Skeletal muscle cell (primary cell): ENCODE data around the gene ADCY2.
"Not testable (repeated sequence)": the region's sequence is repeated elsewhere in the genome, so short reads cannot be mapped to it uniquely, and the experiment has no call there.

Experiments used
- DNase-seq: peaks from one replicate; pipeline ENCODE4 v3.0.0-alpha.2; 2010; ENCODE audit warnings: low read depth
- H3K4me3 ChIP-seq: 2 replicates; pipeline ENCODE4 v1.5.1; 2011; ENCODE audit warnings: low read depth, mild to moderate bottlenecking, control low read depth, low read length, moderate library complexity

Gene ADCY2

DNA sequence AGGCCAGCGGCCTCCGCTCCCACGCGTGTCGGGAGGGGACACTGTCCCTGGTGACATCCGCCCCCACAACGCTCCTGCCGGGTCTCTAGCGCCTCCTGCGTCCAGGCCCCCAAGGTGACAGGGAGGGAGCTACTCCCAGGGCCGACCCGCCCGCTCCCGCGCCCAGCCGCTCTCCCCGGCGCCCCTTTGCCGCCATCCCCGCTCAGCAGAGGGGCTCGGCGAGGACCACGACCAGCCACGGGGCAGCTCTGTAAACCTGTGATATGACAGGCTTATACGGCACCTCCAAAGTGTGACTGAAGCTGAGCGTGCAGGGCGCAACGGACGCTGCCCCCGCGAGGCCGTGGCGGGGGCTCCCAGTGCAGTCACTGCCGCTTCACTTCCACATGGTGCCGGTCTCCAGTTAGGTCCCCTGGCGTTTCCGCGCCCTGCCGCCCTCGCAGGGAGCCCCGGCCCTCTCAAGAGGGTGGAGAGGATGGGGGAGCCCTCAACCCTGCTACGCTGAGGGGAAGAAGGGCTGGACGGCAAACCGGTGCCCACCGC lies 978 bp upstream of the ADCY2 start:
- H3K4me3 ChIP-seq, result no peak overlapping the region
- no peak for DNase-seq

DNA sequence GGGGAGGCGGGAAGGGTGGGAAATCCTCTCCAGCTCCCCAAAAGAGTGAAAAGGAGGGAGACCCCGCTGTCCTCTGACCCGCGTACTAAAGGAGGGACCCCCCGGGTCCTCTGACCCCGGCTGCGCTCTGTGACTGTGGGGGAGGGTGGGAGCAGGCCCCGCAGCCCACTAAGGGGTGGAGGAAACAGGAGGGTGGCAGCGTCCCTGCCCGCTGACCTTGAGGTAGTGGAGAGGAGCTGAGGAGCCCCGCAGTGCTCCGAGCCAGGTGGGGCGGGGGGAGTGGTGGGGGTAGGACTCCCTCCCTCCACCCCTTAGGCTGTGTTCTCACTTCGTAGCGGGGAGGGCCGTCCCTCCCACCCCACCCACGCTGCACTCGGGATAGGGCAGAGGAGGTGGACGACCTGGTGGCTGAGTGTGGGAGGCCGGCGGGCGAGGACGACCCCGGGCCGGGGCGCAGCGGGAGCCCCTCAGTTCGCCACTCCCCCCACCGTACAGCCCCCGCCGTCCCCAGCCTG lies 449 bp upstream of the ADCY2 start:
- no peak for DNase-seq
- H3K4me3 ChIP-seq, result no peak overlapping the region

DNA sequence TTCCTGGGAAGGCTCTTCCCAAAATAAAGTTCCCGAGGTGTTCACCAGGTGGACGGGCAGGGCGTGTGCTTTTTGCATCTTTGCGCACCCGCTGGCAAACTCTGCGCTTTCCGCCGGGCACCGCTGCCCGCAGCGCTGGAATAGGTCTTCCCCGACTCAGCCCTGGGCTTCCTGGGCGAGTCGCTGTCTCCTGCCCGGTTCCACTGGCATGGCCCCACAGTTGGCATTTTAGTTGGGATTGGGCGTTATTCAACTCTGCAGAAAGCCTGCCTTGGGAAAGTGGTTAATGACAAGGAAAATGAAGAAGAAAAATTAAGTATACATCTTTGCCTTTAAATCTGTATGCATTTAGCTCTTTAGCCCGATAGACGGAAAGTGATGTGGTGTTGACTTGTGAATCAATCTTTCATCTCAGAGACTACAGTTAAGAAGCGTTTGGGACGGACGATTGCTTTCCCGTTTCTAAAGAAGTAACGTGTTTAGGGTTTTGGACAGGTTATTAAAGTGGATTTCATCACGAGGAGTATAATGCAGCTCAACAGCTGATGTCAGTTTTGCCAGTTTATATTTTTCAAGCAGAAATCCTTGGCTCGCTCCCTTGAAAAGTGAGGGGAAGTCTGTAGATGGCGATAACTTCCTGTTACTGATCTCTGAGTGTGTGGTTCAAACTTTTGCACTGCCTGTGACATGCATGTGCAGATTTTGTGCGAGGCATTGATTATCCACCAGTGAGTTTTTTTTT lies 946 bp downstream of the ADCY2 start:
- DNase-seq, result no peak
- H3K4me3 ChIP-seq, result no peak overlapping the region

DNA sequence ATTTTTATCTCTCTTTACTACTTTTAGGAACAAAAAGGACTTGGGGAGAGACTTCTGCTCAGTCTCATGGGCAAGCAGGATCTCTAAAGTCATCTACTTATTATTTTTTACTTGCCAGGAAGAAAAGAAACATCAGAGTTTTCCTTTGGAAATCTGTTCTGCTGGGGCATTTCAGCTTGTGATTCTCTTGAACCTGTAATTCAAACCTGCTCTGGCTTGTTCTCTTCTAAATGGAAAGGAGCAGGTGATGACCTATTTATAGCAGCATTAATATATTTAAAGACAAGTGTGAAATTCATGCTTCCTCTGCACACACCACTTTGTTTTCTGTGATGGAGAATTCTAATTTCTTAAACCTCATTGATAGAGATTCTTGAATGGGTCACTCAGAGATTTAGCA lies 2.0 kb downstream of the ADCY2 start:
- H3K4me3 ChIP-seq, result no peak overlapping the region
- DNase-seq, result no peak

GRCh38 chr5:7398596-7399280 lies 2.8 kb downstream of the ADCY2 start:
- no peak overlapping the region for H3K4me3 ChIP-seq
- no peak for DNase-seq

GRCh38 chr5:7405277-7405676 lies 9.3 kb downstream of the ADCY2 start:
- H3K4me3 ChIP-seq, result no peak overlapping the region
- no peak for DNase-seq

GRCh38 chr5:7410936-7411511 lies 15.1 kb downstream of the ADCY2 start:
- DNase-seq, result no peak

DNA sequence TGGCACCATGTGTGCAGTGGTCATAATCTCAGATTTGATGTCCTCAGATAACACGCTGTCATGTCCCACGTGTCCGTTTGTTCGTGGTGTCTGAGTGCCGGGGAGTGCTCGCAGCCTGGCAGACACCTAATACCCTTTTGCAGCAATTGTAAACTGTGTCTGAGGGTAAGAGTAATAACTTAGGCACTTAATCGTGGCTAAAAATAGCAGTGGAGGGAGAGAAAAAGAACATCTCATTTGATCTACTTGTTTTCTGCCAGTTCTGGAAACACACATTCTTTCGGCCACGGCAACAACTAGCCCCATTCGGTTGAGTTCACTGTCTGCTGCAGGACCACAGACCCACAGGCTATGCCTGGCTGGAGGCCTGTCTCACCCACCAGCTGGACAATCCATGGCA lies 16.5 kb downstream of the ADCY2 start:
- DNase-seq, result no peak
- no peak overlapping the region for H3K4me3 ChIP-seq

More at GRCh38 chr5:7410936-7411511, 15.1 kb downstream of the ADCY2 start:
- no peak overlapping the region for H3K4me3 ChIP-seq

- no peak for DNase-seq
- H3K4me3 ChIP-seq, result no peak overlapping the region
Observed at GRCh38 chr5:7415123-7415522, 19.2 kb downstream of the ADCY2 start.

GRCh38 chr5:7415587-7416535 lies 19.9 kb downstream of the ADCY2 start:
- DNase-seq, result no peak
- H3K4me3 ChIP-seq, result no peak overlapping the region

DNA sequence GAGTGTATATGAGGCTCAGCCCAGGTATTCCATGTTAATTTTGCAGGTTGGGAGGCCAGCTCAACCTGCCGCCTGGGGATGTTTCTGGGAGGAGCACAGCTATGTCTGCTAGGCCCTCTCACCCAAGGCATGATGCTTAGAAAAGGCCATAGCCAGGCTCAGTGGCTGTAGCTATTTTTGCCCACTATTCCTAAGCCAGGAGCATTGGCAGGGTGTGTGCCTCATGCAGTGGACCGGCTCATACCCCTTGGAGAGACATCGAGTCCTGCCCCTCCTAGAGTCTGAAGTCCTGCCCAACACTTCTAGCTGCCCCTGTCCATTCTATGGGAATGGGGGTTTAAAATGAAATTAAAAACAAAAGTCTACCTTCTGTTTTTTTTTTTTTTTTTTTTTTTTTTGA lies 22.3 kb downstream of the ADCY2 start:
- DNase-seq, result no peak
- H3K4me3 ChIP-seq, result no peak overlapping the region

GRCh38 chr5:7419367-7419766 lies 23.4 kb downstream of the ADCY2 start:
- no peak overlapping the region for H3K4me3 ChIP-seq

GRCh38 chr5:7419846-7420245 lies 23.9 kb downstream of the ADCY2 start:
- no peak overlapping the region for H3K4me3 ChIP-seq
- no peak for DNase-seq

More at GRCh38 chr5:7419367-7419766, 23.4 kb downstream of the ADCY2 start:
- no peak for DNase-seq

- DNase-seq, result no peak
- H3K4me3 ChIP-seq, result no peak overlapping the region
Observed at GRCh38 chr5:7420510-7421280, 24.8 kb downstream of the ADCY2 start.

GRCh38 chr5:7422316-7423106 lies 26.6 kb downstream of the ADCY2 start:
- H3K4me3 ChIP-seq, result no peak overlapping the region
- DNase-seq, result no peak

GRCh38 chr5:7423231-7423630 lies 27.3 kb downstream of the ADCY2 start:
- DNase-seq, H3K4me3 ChIP-seq: not testable (repeated sequence)

DNA sequence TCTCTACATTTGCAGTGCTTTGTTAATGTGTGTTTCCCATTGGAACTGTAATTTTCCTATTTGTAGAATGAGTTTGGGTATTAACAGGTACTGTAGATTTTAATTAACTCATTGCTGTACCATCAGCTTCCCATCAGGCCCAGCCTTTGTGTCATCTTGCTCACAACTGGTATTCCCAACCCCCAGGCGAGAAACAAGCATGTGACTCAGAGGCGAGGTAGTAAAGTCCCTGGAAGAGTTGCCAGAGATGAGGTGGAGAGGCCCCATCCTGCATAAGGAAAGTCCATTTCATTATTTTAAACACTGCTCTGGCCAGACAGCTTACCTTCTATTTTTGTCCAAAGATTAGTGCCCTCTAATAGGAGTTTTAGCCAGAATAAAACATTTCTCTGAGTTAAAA lies 29.9 kb downstream of the ADCY2 start:
- no peak overlapping the region for H3K4me3 ChIP-seq
- no peak for DNase-seq

DNA sequence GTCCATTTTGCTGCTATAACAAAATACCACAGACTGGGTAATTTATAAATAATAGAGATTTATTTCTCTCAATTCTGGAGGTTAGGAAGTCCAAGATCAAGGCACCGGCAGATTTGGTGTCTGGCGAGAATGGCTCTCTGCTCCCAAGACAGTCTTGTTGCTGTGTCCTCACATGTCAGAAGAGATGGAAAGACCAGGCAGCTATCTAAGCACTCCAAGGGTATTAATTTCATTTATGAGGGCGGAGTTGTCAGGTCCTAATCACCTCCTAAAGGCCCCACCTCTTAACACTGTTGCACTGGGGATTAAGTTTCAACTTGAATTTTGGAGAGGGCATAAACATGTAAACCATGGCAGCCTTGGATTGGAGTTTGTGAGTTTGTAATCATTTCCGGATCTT lies 30.3 kb downstream of the ADCY2 start:
- no peak for DNase-seq
- H3K4me3 ChIP-seq, result no peak overlapping the region
